ENCODE data around the gene LNPEP. TPM values are rescaled to one million over a fixed set of nuclear protein-coding genes. Genes with fewer than 3 reads are reported as not detected.

Gene LNPEP
- total RNA-seq, 2 donors from 2014 or later, result 72.4 to 80.7 TPM

DNA sequence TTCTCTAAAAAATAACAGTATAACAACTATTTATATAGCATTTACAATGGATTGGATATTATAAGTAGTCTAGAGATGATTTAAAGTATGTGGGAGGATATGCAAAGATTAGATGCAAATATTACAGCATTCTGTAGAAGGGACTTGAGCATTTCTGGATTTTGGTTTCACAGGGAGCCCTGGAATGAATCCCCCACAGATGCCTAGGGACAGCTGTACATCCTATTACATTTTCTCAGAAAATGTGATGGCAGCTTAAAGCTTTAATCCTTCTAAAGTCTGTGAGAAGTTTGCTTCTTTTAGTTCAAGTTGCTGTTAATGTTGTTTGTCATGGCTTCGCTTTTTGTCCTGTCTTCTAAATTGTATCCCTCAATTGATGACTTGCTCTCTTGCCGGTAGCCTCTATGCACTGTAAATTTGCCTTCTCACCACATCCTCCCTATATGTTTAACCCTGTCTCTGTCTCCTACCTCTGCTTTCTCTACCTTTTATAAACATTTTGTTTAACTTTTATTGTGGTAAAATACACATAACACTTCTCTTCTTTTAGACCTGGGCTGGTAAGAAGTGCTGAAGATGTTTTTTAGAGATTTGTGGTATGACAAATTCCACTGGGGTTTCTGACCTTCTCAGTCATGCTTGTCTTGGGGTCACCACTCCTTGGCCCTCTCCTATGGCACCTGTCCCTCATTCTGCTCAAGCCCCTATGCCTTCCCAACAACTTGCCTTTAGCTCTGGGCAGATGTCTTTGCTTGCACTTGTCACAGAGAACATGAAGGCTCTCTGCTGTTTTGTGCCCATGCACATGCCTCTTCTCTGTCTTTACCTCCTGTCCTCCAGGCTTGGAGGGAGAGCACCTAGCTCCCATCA lies 37.9 kb downstream of the LNPEP start:
- peaks cover 4% of the 10 kb centered on the region for H3K36me3 Mint-ChIP-seq (ENCODE audit: low read depth)
- H3K27me3 Mint-ChIP-seq, result no peaks in the 10 kb centered on the region
- no peaks in the 10 kb centered on the region for H3K9me3 ChIP-seq (ENCODE audit: control insufficient read depth, low read length, poor library complexity, severe bottlenecking)
- H3K4me1 Mint-ChIP-seq, result peaks cover 59% of the 10 kb centered on the region
- DNase-seq (no peak), ATAC-seq (peak; percentile 85)
- H3K4me3 Mint-ChIP-seq, result peak overlapping the region; percentile 81
- H3K27ac Mint-ChIP-seq, result peak overlapping the region; percentile 93

DNA sequence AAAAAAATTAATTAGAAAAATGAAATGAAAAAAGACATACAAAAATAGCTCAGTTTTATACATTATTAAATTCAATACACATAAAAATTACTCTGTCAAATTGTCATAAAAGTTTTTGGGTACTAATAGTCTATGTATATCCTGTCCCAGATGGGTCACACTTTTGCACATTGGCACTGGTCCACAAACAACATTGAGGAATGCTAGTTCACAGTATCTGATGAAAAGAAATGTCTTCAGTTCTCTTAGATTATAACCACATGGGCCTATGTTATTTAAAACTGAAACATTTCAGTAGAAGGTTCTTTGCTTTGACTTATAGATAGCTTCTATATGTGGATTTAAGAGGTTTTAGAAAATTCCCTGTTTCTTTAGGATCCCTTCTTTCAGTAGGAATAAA lies 39.8 kb downstream of the LNPEP start:
- Mint-ChIP-seq H3K4me3 (no peak overlapping the region), H3K27me3 (no peaks in the 10 kb centered on the region), H3K27ac (no peak overlapping the region), H3K36me3 (ENCODE audit: low read depth) (peaks cover 4% of the 10 kb centered on the region), H3K4me1 (peaks cover 52% of the 10 kb centered on the region)
- DNase-seq (no peak), ATAC-seq (no peak)
- H3K9me3 ChIP-seq (ENCODE audit: control insufficient read depth, low read length, poor library complexity, severe bottlenecking), result no peaks in the 10 kb centered on the region

DNA sequence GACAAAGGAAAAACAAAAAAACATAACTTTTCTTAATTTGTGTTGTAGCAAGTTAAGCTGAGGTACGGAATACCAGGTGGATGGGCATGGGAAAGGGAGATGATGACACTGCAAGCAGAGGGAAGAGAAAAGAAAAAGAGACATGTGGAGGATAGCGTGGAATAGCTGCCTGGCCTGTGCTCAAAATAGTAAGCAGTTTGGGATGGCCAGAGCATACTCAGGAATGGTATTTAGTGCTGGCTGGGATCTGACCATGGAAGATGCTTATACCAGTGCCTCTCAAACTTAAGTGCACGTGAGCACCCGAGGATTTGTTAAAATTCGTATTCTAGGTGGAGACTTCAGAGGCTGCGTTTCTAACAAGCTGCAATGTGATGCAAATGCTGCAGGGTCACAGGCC lies 41.3 kb downstream of the LNPEP start:
- Mint-ChIP-seq H3K4me1 (peaks cover 42% of the 10 kb centered on the region), H3K27me3 (no peaks in the 10 kb centered on the region), H3K4me3 (no peak overlapping the region), H3K36me3 (ENCODE audit: low read depth) (peaks cover 4% of the 10 kb centered on the region), H3K27ac (peak overlapping the region; percentile 43)
- H3K9me3 ChIP-seq (ENCODE audit: control insufficient read depth, low read length, poor library complexity, severe bottlenecking), result no peaks in the 10 kb centered on the region
- ATAC-seq (no peak), DNase-seq (no peak)

DNA sequence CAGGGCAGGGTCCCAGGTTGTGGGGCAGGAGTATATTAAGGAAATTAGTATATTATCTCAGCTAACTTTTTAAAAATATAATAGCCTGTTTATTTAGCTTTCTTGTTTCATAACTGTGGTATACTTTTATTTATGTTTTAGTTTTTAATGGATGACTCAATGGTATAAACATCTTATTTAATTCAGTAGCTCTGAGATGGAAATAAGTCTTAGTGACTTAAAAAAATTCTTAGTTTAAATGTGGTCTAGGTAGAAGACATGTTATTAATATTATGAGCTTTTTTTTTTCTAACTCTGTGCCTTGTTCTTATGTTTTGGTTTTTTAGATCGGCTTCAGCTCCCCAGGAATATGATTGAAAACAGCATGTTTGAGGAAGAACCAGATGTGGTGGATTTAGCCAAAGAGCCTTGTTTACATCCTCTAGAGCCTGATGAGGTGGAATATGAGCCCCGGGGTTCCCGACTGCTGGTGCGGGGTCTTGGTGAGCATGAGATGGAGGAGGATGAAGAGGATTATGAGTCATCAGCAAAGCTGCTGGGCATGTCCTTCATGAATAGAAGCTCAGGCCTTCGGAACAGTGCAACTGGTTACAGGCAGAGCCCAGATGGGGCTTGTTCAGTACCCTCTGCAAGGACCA lies 43.1 kb downstream of the LNPEP start:
- no peak overlapping the region for H3K4me3 Mint-ChIP-seq
- peaks cover 36% of the 10 kb centered on the region for H3K4me1 Mint-ChIP-seq
- H3K27ac Mint-ChIP-seq, result peak overlapping the region; percentile 74
- no peak for ATAC-seq
- no peaks in the 10 kb centered on the region for H3K27me3 Mint-ChIP-seq
- no peak for DNase-seq
- peaks cover 4% of the 10 kb centered on the region for H3K36me3 Mint-ChIP-seq (ENCODE audit: low read depth)
- no peaks in the 10 kb centered on the region for H3K9me3 ChIP-seq (ENCODE audit: control insufficient read depth, low read length, poor library complexity, severe bottlenecking)

DNA sequence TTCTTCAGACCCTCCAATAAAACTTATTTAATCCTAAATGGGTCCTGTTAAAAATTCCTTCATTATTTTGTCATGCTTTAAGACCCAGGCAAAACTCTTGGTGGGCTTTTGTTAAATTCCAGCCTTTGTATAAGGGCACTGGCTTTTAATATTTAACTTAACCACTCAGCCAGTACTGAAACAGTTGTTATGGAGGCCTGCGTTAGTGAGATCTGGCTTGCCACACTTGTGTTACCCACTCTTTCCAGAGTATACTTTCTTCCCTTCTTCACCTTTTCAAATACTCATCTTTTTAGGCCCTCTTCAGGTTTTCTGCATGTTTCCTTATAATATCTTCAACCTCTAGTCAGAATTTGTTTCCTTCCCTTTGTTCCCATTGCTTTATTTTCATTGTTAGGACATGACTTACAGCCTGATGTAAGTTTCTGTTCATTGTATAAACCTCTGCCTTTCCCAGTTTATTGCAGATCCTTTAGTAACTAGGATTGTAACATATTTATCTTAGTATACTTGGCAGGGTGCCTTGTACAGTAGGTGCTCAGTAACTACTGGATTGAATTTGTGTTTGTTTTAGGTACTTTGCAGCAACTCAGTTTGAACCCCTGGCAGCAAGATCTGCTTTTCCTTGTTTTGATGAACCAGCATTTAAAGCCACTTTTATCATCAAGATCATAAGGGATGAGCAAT lies 48.8 kb downstream of the LNPEP start:
- no peak for ATAC-seq
- H3K4me1 Mint-ChIP-seq, result peaks cover 36% of the 10 kb centered on the region

DNA sequence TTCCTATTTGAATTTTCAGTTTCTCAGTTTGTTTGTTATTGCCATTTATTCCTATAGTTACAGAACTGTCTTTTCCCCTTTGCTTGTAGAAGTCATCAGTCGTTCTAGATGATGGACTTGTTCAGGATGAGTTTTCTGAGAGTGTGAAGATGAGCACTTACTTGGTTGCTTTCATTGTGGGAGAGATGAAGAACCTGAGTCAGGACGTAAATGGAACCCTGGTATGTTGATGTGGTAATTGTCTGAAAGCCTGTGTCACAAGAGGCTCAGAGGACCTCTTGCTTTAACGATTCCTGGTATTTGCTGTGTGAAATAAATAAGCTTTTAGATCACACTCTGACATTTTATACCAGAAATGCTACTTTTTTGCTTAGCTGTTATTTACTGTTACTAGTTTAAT lies 50.6 kb downstream of the LNPEP start:
- Mint-ChIP-seq H3K4me1 (peaks cover 40% of the 10 kb centered on the region), H3K27me3 (no peaks in the 10 kb centered on the region), H3K27ac (no peak overlapping the region), H3K36me3 (ENCODE audit: low read depth) (peaks cover 12% of the 10 kb centered on the region), H3K4me3 (no peak overlapping the region)
- no peak for ATAC-seq
- DNase-seq, result no peak
- H3K9me3 ChIP-seq (ENCODE audit: control insufficient read depth, low read length, poor library complexity, severe bottlenecking), result no peaks in the 10 kb centered on the region

More for the DNA sequence above, 48.8 kb downstream of the LNPEP start:
- Mint-ChIP-seq H3K4me3 (no peak overlapping the region), H3K36me3 (ENCODE audit: low read depth) (peaks cover 10% of the 10 kb centered on the region), H3K27me3 (no peaks in the 10 kb centered on the region), H3K27ac (peak overlapping the region; percentile 90)
- no peaks in the 10 kb centered on the region for H3K9me3 ChIP-seq (ENCODE audit: control insufficient read depth, low read length, poor library complexity, severe bottlenecking)
- DNase-seq, result no peak

DNA sequence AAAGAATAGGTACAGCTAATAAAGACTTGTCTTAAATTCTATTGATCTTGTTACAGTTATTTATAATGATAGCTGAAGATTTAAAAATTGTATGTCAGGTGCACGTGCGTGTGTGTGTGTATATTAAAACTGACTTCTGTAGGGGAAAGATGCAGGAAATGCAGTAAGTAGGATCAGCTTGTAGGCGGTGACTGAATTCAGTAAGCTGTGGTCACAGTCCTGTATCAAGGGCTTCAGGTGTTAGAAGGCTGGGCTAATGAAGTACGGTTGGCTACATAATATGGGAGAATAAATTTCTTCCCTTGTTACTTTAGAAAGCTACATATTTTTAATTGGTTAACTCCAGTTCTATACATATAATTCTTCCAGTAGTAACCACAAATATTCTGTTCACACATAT lies 54.2 kb downstream of the LNPEP start:
- peaks cover 11% of the 10 kb centered on the region for H3K36me3 Mint-ChIP-seq (ENCODE audit: low read depth)
- ATAC-seq, result no peak
- H3K4me3 Mint-ChIP-seq, result no peak overlapping the region
- DNase-seq, result no peak
- no peaks in the 10 kb centered on the region for H3K27me3 Mint-ChIP-seq
- no peaks in the 10 kb centered on the region for H3K9me3 ChIP-seq (ENCODE audit: control insufficient read depth, low read length, poor library complexity, severe bottlenecking)
- H3K27ac Mint-ChIP-seq, result peak overlapping the region; percentile 47
- peaks cover 27% of the 10 kb centered on the region for H3K4me1 Mint-ChIP-seq

DNA sequence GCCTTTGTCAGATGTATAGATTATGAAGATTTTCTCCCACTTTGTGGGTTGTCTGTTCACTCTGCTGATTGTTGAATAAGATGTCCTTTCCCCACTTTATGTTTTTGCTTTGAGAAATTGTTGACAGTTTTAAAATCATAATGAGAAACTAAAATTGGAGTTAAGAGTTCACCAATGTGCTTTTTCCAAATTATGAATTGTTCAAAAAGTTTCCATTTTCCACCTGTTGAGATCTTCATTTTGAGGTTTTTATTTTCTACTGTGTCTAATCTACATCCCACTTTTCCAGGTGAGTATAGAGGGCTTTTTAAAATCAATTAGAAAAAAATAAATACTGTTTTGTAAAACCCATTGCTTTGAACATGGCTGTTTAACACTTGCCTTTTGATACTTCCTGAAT lies 55.8 kb downstream of the LNPEP start:
- H3K36me3 Mint-ChIP-seq (ENCODE audit: low read depth), result peaks cover 6% of the 10 kb centered on the region
- peaks cover 19% of the 10 kb centered on the region for H3K4me1 Mint-ChIP-seq
- H3K9me3 ChIP-seq (ENCODE audit: control insufficient read depth, low read length, poor library complexity, severe bottlenecking), result no peaks in the 10 kb centered on the region
- no peak overlapping the region for H3K4me3 Mint-ChIP-seq
- no peaks in the 10 kb centered on the region for H3K27me3 Mint-ChIP-seq
- ATAC-seq (no peak), DNase-seq (no peak)
- peak overlapping the region; percentile 29 for H3K27ac Mint-ChIP-seq

DNA sequence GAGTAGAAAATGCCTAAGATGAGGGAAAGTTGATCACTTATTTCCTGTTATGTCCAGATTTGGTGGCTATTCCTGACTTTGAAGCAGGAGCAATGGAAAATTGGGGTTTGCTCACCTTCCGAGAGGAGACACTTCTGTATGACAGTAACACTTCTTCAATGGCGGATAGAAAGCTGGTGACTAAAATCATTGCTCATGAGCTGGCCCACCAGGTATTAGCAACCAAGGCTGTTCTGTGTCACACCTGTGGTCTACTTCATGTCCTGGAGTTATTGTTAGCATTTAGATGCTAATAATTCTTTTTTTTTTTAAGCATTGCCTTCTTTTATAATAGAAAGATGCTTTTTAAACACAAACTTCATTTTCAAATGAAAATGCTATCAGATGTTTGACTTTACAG lies 57.9 kb downstream of the LNPEP start:
- Mint-ChIP-seq H3K27ac (peak overlapping the region; percentile 29), H3K4me3 (no peak overlapping the region), H3K27me3 (no peaks in the 10 kb centered on the region), H3K4me1 (peaks cover 21% of the 10 kb centered on the region), H3K36me3 (ENCODE audit: low read depth) (peaks cover 10% of the 10 kb centered on the region)
- ATAC-seq (no peak), DNase-seq (no peak)
- H3K9me3 ChIP-seq (ENCODE audit: control insufficient read depth, low read length, poor library complexity, severe bottlenecking), result no peaks in the 10 kb centered on the region

DNA sequence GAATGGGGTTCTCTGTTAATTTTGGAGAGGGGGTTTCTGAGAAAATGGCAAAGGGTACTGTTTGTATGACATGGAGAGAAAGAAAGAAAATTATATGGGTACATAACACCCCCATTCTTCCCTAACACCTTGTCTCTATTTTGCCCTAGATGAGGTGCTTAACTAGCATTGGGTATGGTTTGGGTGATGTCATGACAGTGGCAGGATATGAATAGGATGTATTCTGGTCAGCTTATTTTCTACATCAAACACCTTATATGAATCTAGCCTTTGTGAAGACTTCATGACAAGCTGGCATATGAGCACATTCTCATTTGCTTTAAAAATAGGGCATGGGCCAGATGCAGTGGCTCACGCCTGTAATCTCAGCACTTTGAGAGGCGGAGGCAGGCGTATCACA lies 58.6 kb downstream of the LNPEP start:
- no peak overlapping the region for H3K27ac Mint-ChIP-seq
- H3K9me3 ChIP-seq (ENCODE audit: control insufficient read depth, low read length, poor library complexity, severe bottlenecking), result no peaks in the 10 kb centered on the region
- no peaks in the 10 kb centered on the region for H3K27me3 Mint-ChIP-seq
- peaks cover 13% of the 10 kb centered on the region for H3K36me3 Mint-ChIP-seq (ENCODE audit: low read depth)
- no peak overlapping the region for H3K4me3 Mint-ChIP-seq
- no peak for DNase-seq
- ATAC-seq, result peak; percentile 40
- peaks cover 24% of the 10 kb centered on the region for H3K4me1 Mint-ChIP-seq

DNA sequence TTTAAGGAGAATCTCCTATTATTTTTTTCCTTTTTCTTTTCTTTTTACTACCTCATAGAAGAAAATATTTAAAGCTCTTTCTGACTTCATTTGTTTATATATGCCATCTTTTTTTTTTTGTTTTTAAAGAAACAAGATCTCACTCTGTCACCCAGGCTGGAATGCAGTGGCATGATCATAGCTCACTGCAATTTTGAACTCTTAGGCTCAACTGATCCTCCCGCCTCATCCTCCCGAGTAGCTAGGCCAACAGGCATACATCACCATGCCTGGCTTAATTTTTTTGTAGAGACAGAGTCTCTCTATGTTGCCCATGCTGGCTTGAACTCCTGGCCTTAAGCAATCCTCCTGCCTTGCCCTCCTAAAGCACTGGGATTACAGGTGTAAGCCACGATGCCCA lies 59.5 kb downstream of the LNPEP start:
- H3K9me3 ChIP-seq (ENCODE audit: control insufficient read depth, low read length, poor library complexity, severe bottlenecking), result no peaks in the 10 kb centered on the region
- ATAC-seq, result no peak
- Mint-ChIP-seq H3K4me3 (peak overlapping the region; percentile 45), H3K27me3 (no peaks in the 10 kb centered on the region), H3K27ac (peak overlapping the region; percentile 14), H3K36me3 (ENCODE audit: low read depth) (peaks cover 13% of the 10 kb centered on the region), H3K4me1 (peaks cover 21% of the 10 kb centered on the region)
- DNase-seq, result no peak

DNA sequence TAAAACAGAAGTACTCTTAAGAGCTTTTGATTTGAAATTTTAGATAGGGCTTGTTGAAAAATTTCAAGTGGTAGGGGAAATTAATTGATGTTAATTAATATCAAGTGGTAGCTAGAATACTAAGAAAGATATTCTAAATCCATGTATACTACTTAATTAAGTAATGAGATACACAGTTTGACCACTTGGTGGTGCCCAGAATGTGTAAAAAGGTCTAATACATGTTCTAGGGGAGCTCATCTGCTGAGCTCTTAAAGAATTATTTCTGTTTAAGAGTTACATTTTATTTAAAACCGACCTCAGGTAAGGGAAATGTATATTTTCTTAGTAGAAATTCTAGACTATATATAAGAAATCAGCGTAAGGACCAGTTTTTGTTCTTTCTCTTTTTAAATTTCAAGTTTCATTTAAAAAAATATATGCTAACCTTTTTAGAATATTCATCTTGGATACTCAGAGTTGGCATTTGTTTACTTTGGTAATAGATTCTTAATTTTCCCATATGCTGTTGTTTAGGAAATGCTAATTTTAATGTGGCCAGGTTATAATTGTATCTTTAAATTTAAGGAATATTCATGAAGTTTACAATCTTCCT lies 61.5 kb downstream of the LNPEP start:
- no peak for DNase-seq
- Mint-ChIP-seq H3K27ac (no peak overlapping the region), H3K27me3 (no peaks in the 10 kb centered on the region), H3K4me1 (peaks cover 20% of the 10 kb centered on the region), H3K36me3 (ENCODE audit: low read depth) (peaks cover 13% of the 10 kb centered on the region), H3K4me3 (no peak overlapping the region)
- ATAC-seq, result peak; percentile 79
- no peaks in the 10 kb centered on the region for H3K9me3 ChIP-seq (ENCODE audit: control insufficient read depth, low read length, poor library complexity, severe bottlenecking)

DNA sequence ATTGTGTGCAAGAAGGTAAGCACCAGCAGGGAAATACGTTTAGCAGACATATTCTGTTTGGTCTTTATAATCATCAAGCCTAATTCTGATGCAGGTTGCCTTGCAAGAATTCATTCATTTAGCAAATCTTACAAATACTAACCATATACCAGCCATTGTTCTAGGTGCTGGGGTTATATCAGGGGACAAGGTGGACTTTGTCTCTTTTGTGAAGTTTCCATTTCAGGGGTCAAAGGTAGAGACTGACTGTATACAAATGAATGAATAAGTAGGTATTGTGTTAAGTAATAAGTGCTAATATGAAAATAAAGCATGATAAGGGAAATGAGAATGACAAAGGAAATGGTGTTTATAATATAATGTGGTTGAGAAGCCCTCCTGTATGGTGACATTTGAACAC lies 64.0 kb downstream of the LNPEP start:
- DNase-seq, result no peak
- H3K27me3 Mint-ChIP-seq, result no peaks in the 10 kb centered on the region
- ATAC-seq, result no peak
- H3K27ac Mint-ChIP-seq, result peak overlapping the region; percentile 70
- H3K4me3 Mint-ChIP-seq, result no peak overlapping the region
- H3K9me3 ChIP-seq (ENCODE audit: control insufficient read depth, low read length, poor library complexity, severe bottlenecking), result no peaks in the 10 kb centered on the region
- H3K36me3 Mint-ChIP-seq (ENCODE audit: low read depth), result peaks cover 14% of the 10 kb centered on the region
- peaks cover 24% of the 10 kb centered on the region for H3K4me1 Mint-ChIP-seq
